HG02759 (cell line): ENCODE results near the gene PHETA1.
"Not testable (repeated sequence)": the region's sequence is repeated elsewhere in the genome, so short reads cannot be mapped to it uniquely, and the experiment has no call there.

Experiments used
- ATAC-seq: cut with Tn5 transposase; IDR thresholded peaks from one replicate; pipeline ENCODE4 v1.9.1; 2021; ENCODE audit warnings: mild to moderate bottlenecking, moderate library complexity; ENCODE audit not compliant: unreplicated experiment

The PHETA1 gene

GRCh38 chr12:111351026-111351425 is 17.9 kb downstream of the PHETA1 start:
- ATAC-seq: no peak

GRCh38 chr12:111349748-111350520 is 19.0 kb downstream of the PHETA1 start:
- no peak for ATAC-seq

DNA sequence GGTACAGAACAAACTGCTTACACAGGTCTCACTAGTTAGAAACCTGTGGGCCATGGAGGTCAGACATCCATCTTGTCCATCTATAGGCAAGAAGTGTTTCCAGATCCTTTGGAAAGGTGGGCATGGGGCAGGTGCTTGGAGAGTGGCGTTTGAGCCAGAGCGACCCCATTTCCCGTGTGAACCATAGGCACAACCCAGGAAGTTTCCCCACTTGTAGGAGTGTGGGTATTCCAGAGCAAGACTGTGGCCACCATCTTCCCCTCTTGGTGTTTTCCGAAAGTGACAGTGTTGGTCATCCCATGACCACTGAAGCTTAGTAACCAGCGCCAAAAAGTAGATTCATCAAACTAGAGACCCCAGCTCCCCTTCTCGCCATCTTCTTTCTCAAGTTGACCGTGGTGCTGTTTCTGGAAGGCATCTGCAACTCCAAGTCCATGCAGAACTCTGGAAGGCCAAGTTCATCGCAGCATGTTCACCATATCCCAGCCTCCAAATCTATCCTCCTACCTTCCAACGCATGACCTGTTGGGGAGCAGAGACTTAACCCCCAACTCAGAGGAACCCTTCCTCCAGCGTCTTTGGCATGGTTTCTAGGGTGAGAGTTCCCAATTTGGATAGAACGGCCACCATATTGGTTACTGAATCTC is 19.7 kb downstream of the PHETA1 start:
- ATAC-seq: no peak

DNA sequence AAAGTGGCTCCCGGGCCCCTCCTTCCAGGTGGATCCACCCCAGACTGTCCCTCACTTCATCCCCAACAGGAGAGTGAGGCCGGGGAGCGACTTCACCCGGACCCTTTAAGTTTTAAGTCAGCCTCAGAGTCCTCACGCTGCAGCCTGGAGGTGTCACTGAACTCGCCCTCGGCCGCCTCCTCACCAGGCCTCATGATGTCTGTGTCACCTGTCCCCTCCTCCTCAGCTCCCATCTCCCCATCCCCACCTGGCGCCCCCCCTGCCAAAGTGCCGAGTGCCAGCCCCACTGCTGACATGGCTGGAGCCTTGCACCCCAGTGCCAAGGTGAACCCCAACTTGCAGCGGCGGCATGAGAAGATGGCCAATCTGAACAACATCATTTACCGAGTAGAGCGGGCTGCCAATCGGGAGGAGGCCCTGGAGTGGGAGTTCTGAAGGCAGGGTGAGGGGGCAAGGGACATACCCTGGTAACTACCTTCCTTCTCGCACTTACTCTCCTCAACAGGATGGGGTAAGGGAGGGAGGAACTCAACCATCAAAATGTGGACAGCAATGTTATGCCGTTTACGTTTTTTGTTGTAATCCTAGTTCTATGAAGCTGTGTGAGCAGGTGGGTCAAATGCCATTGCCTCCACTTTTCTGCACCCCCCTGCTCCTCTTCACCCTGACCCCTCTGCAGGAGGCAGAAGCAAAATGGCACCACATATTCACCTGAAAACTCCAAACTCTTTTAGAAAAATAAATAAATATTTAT is 20.8 kb downstream of the PHETA1 start:
- no peak for ATAC-seq

DNA sequence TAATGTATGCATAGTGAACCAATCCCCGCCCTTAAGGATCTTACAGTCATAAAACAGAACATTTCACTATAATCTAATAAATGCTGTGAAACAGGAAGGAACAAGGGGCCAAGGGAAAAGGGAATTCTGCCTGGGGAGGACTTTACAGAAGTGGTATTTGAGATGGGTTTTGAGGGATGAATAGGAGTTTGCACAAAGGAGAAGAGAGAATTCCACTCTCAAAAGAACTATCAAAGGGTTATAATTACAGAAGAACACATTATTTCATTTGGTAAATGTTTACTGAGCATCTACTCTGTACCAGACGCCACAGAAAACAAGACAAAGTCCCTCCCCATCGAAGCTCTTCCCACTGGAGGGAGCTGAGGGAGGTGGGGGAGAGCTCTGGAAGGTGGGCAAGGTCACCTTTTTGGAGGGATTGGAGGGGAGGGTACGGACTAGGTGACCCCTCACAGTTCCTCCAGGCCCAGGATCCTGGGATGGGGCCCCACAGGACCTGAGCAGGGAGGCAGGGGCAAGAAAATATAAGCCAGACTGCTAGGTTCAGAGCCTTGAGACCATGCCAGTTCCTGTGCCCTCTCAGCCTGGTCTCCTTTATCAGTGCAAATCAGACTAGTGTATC is 24.5 kb downstream of the PHETA1 start:
- no peak for ATAC-seq

DNA sequence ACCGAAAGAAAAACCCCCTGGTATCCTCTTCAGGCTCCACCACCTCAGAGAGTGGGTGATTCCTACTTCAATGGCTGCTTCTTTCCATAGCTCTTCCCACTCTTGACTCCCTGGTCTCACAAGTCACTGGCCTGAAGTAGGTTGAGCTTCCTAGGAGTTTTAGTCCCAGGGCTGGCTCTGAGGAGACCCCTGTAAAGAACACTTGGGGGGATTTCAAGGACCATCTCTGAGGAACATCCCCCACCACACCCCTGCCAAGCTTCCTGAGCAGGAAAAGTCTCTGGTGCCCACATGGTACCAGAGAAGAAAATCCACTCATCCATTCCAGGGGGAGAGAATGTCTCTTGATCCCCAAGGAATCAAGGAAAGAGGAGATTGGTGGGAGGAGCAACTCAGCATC is 25.7 kb downstream of the PHETA1 start:
- no peak for ATAC-seq

DNA sequence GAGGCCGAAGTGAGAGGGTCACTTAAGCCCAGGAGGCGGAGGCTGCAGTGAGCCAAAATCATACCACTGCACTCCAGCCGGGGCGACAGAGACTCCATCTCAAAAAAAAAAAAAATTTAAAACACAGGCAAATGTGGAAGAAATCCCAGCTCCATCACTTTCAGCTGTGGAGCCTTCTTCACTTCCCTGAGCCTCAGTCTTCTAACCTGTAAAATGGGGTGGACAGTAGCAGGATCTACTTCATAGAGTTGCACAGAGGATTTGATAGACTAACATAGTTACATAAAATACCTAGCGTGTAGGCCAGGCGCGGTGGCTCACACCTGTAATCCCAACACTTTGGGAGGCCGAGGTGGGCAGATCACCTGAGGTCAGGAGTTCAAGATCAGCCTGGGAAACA is 26.5 kb downstream of the PHETA1 start:
- ATAC-seq: no peak

DNA sequence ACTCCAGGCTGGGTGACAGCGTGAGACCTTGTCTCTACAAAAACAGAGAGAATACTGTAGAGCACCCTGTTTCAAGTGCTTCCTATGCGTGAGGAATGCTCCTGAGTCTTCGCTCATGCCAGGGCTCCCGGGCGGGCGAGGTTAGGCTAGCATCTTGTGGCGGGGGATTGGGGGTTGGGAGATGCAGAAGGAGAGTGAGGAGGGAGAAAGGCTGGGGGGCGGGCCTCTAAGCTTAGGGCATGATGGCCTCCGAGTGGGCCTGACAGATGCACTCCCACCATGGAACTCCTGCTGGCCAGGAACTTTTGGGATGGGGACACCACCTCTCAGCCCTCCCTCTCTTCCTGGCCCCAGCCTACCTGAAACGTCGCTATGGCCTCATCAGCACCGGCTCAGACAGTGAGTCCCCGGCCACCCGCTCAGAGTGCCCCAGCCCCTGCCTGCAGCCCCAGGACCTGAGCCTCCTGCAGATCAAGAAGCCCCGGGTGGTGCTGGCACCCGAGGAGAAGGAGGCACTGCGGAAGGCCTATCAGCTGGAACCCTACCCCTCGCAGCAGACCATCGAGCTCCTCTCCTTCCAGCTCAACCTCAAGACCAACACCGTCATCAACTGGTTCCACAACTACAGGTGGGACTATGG is 27.3 kb downstream of the PHETA1 start:
- no peak for ATAC-seq

DNA sequence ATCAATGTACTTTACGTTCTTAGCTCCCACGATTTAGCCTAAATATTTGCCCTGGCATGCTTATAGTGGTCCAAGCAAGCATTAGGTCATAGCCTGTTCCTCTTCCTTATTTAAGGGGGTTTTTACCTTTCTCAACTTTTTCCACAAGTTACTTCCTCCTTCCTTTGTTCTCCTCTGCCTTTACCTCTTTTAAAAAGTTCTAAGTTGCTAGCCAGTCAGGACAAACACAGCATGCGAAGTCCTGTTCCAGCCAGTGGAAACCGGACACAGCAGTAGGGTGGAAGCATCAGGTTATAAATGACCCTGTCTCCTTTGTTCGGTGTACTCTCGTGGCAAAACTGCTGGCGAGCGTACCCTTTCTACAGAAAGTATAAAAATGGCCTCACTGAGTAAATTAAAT is 28.2 kb downstream of the PHETA1 start:
- not testable (repeated sequence) for ATAC-seq

GRCh38 chr12:111340231-111340630 is 28.7 kb downstream of the PHETA1 start:
- no peak for ATAC-seq

DNA sequence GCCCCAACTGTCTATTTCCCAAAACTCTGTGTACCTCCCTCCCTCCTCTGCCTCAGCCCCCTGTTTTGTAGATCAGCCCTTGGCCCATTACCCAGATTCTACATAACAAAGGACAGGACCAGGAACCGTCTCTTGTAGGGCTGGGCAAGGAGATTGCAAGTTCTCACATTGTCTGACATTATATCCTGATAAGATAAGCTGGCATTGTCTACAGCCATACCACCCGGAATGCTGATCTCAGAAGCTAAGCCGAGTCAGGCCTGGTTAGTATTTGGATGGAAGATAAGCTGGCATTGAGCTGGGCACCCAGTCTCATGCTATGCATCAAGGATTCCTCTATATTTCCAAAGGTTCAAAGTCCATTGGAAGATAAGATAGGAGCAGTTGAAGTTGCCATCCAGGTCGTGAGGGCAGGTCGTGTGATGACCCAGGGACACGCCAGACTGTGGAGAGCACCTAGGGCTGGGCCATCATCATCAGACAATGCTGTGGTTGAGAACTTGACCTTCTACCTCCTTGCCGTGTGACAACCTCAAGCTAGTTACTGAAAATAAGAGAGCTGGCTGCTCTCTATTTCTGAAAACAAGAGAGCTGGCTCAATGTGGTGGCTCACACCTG is 29.5 kb downstream of the PHETA1 start:
- ATAC-seq: no peak

DNA sequence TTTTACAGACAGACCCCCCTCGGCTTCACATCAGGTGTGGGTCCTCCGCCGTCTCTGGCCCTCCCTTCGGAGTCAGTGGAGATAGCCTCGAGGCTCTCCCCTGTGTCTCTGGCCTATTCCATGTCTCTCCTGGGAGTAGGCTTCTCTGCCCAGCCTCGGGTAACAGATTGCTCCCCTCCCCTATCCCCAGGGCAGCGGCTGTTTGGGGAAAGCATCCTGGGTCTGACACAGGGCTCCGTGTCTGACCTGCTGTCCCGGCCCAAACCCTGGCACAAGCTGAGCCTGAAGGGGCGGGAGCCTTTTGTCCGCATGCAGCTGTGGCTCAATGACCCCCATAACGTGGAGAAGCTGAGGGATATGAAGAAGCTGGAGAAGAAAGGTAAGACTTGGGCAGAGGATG is 30.8 kb downstream of the PHETA1 start:
- ATAC-seq: no peak

DNA sequence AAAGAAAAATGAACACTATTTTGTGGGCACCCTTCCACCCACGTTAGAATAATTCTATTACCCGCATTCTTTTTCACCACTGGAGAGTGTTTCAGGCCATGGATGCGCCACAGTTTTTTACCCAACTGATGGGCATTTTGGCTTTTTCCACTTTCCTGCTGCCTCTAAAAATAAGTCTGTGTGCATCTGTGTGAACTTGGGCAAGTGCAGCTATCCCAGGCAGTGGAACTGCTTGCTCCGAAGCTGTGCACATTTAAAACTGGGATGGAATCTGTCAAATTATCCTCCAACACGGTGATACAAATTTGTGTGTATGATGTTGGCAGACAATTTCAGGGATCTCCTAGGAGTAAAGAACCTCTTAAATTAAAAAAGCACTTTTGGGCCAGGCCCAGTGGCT is 31.5 kb downstream of the PHETA1 start:
- no peak for ATAC-seq

GRCh38 chr12:111336411-111336810 is 32.5 kb downstream of the PHETA1 start:
- not testable (repeated sequence) for ATAC-seq

DNA sequence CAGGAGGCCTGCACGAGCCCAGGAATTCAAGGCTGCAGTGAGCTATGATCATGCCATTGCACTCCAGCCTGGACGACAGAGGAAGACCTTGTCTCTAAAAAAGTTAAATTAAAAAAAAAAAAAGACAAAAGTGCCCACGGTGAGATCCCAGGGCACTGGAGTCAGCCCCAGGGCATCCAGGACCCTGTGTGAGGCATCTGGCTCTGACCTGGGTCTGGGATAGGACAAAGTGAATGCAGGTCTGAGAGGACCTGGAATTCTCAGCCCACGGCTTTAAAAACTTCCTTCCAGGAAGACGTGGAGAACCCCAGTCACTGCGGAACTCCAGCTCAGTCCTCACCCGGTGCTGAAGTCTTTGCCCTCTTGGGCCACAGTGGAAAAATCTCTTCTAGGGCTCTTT is 33.1 kb downstream of the PHETA1 start:
- no peak for ATAC-seq

DNA sequence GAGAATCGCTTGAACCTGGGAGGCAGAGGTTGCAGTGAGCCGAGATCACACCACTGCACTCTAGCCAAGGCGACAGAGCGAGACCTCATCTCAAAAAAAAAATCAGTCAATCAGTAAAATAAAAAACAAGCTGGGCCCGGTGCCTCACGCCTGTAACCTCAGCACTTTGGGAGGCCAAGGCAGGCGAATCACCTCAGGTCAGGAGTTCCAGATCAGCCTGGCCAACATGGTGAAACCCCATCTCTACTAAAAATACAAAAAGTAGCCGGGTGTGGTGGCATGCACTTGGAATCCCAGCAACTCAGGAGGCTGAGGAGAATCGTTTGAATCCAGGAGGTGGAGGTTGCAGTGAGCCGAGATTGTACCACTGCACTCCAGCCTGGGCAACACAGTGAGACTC is 33.6 kb downstream of the PHETA1 start:
- ATAC-seq: not testable (repeated sequence)

- no peak for ATAC-seq
Observed at GRCh38 chr12:111334393-111334915, 34.4 kb downstream of the PHETA1 start.

GRCh38 chr12:111330800-111331752 is 37.8 kb downstream of the PHETA1 start:
- ATAC-seq: no peak

DNA sequence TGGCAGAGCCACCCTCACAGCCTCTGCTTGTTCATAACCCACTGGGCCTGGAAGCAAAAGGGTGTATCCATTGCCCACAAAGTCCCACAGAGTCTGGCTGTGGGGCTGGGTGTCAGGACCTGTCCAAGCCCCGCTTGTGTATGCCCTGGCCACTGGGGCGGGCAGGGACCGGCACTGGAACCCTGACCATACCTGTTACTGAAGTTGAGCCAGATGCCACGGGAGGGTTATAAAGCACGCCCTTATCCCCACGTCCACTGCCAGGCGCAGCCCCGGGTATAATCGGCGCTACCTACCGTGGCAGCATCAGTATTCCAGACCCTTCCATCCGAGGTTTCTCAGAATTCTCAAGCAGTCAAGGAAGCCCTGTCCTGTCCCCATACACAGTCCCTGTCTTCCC is 40.8 kb downstream of the PHETA1 start:
- no peak for ATAC-seq
